Keratinocyte (primary cell): ENCODE data around the gene EMP1.

ENCODE experiments used
- CTCF ChIP-seq, 3 experiments: IDR thresholded peaks in 1 of 3; conservative IDR thresholded peaks in 1 of 3; optimal IDR thresholded peaks in 1 of 3; 2 replicates in 2 of 3; 3 replicates in 1 of 3; pipeline versions ENCODE3 to v1.5.1; 2011; ENCODE audit warnings: low read length in 3 of 3, mild to moderate bottlenecking in 3 of 3, moderate library complexity in 2 of 3, control low read depth in 1 of 3, inconsistent platforms in 1 of 3; ENCODE audit not compliant: insufficient read depth in 2 of 3; ENCODE audit errors: extremely low read depth in 1 of 3
- EZH2 ChIP-seq: IDR thresholded peaks from one replicate; pipeline ENCODE4 v1.6.1; 2012; ENCODE audit warnings: inconsistent platforms, mild to moderate bottlenecking, low read length, moderate library complexity

GRCh38 chr12:13206560-13206897, 10.0 kb downstream of the EMP1 start:
- TF ChIP-seq CTCF (optimal IDR thresholded peaks at IDR 0.05 in 1 of 3, IDR thresholded peaks at IDR 0.05 in 1 of 3, conservative IDR thresholded peaks at IDR 0.05 in 1 of 3; ENCODE audit: extremely low read depth in 1 of 3, insufficient read depth in 2 of 3, low read length in 3 of 3) (no peak), EZH2 (no peak)
